GM23248 (cell line): ENCODE measurements around the gene SRSF3. TPM values are rescaled to one million over a fixed set of nuclear protein-coding genes. Genes with fewer than 3 reads are reported as not detected.

Experiments used
- DNase-seq: peaks from one replicate; pipeline ENCODE4 v3.0.0-alpha.2; 2015
- H2AFZ ChIP-seq: fragments of 200-600 bp; sonication (generic); 2 replicates; pipeline ENCODE4 v1.6.1; 2016; ENCODE audit warnings: antibody characterized with exemption
- H3F3A ChIP-seq: fragments of 200-600 bp; sonication (generic); 2 replicates; pipeline ENCODE4 v1.6.1; 2016; ENCODE audit warnings: mild to moderate bottlenecking, antibody characterized with exemption, mixed run types; ENCODE audit not compliant: insufficient read depth
- H3K27ac ChIP-seq: fragments of 200-600 bp; sonication (generic); 2 replicates; pipeline ENCODE4 v1.5.1; 2016; ENCODE audit warnings: mild to moderate bottlenecking
- H3K27me3 ChIP-seq: fragments of 200-600 bp; sonication (generic); replicated peaks from 2 replicates; pipeline ENCODE4 v1.6.1; 2016; ENCODE audit warnings: mild to moderate bottlenecking; ENCODE audit not compliant: insufficient read depth
- H3K36me3 ChIP-seq: fragments of 200-600 bp; sonication (generic); 2 replicates; pipeline ENCODE4 v1.6.1; 2016; ENCODE audit warnings: low read depth, mild to moderate bottlenecking
- H3K4me1 ChIP-seq: fragments of 200-600 bp; sonication (generic); 2 replicates; pipeline ENCODE4 v1.6.1; 2016; ENCODE audit warnings: mild to moderate bottlenecking; ENCODE audit not compliant: insufficient read depth
- H3K4me2 ChIP-seq: fragments of 200-600 bp; sonication (generic); one replicate; pipeline ENCODE4 v1.6.1; 2016; ENCODE audit warnings: mild to moderate bottlenecking; ENCODE audit not compliant: unreplicated experiment
- H3K4me3 ChIP-seq: fragments of 200-600 bp; sonication (generic); 2 replicates; pipeline ENCODE4 v1.5.1; 2016; ENCODE audit warnings: mild to moderate bottlenecking
- H3K79me2 ChIP-seq: fragments of 200-600 bp; sonication (generic); 2 replicates; pipeline ENCODE4 v1.6.1; 2016; ENCODE audit warnings: mild to moderate bottlenecking; ENCODE audit not compliant: insufficient read depth
- H3K9ac ChIP-seq: fragments of 200-600 bp; sonication (generic); 2 replicates; pipeline ENCODE4 v1.6.1; 2016; ENCODE audit warnings: mild to moderate bottlenecking
- H3K9me2 ChIP-seq: fragments of 200-600 bp; sonication (generic); 2 replicates; pipeline ENCODE4 v1.6.1; 2016; ENCODE audit warnings: mixed run types, mild to moderate bottlenecking, moderate library complexity; ENCODE audit not compliant: insufficient read depth
- H3K9me3 ChIP-seq: fragments of 200-600 bp; sonication (generic); one replicate; pipeline ENCODE4 v1.6.1; 2017; ENCODE audit warnings: low read depth
- H4K20me1 ChIP-seq: fragments of 200-600 bp; sonication (generic); 2 replicates; pipeline ENCODE4 v1.6.0; 2016; ENCODE audit not compliant: insufficient read depth
- EZH2 ChIP-seq: fragments of 200-600 bp; sonication (generic); IDR thresholded peaks from 2 replicates; pipeline ENCODE4 v1.6.1; 2018; ENCODE audit warnings: antibody characterized with exemption, mild to moderate bottlenecking; ENCODE audit not compliant: insufficient read depth, poor library complexity, severe bottlenecking
- EZH2phosphoT487 ChIP-seq: fragments of 200-600 bp; sonication (generic); IDR thresholded peaks from 2 replicates; pipeline ENCODE4 v1.6.1; 2018; ENCODE audit warnings: antibody characterized with exemption, moderate library complexity, mild to moderate bottlenecking, low read depth; ENCODE audit not compliant: insufficient read depth
- WGBS, 2 experiments: methylation state at CpG; one replicate each; pipeline ENCODE4 v1.1.6; 2015 to 2017; ENCODE audit warnings: low lambda C conversion rate in 2 of 2, low coverage in 1 of 2; ENCODE audit errors: missing lambda C conversion rate in 2 of 2; 5-methylcytosine and 5-hydroxymethylcytosine counted together
- in situ Hi-C: fragments of 300-500 bp; cut with MboI; formaldehyde crosslinking; loops from 2 replicates; pipeline ENCODE4 v1.15.0; 2020
- polyA plus RNA-seq: library from polyadenylated mRNA; unstranded; fragments of >200 nt; fragmentation: Nextera tagmentation; extraction: Ambion mirVana; gene quantifications from 2 replicates; pipeline ENCODE4 v1.2.1, GENCODE V29; 2016
- total RNA-seq: library from RNA; depleted of rRNA; stranded (reverse); fragments of >200 nt; shearing (Covaris generic); gene quantifications from 2 replicates; pipeline ENCODE4 v1.2.3, GENCODE V29; 2014

SRSF3 gene
- total and polyA plus RNA-seq, 2 experiments from 2014 or later, result 171 to 243 TPM

GRCh38 chr6:36627141-36627540 is 33.0 kb downstream of the SRSF3 start:
- in situ Hi-C loops, result no loop called here
- H3K27me3 ChIP-seq, result no peaks in the 10 kb centered on the region
- 88 to 92% methylated on average over 5 of the region's 5 CpGs for WGBS, 2 experiments
- H3K9me2 ChIP-seq, result no peaks in the 10 kb centered on the region
- no peak overlapping the region for H3K27ac ChIP-seq
- no peaks in the 10 kb centered on the region for H4K20me1 ChIP-seq
- no peak overlapping the region for H3K9ac ChIP-seq
- H3K9me3 ChIP-seq, result no peaks in the 10 kb centered on the region
- H3K4me3 ChIP-seq, result no peak overlapping the region
- no peak for TF ChIP-seq EZH2phosphoT487
- TF ChIP-seq EZH2, result no peak
- no peak overlapping the region for H2AFZ ChIP-seq
- H3K79me2 ChIP-seq, result peaks cover 9% of the 10 kb centered on the region; the same call in 1 of the 2 replicates
- H3K4me2 ChIP-seq, result no peak overlapping the region
- H3K4me1 ChIP-seq, result peaks cover 19% of the 10 kb centered on the region
- no peak for DNase-seq
- H3K36me3 ChIP-seq, result no peaks in the 10 kb centered on the region
- peaks cover 5% of the 10 kb centered on the region for H3F3A ChIP-seq

- no peak overlapping the region for H3K9ac ChIP-seq
- H3K27me3 ChIP-seq, result no peaks in the 10 kb centered on the region
- no peaks in the 10 kb centered on the region for H4K20me1 ChIP-seq
- peaks cover 19% of the 10 kb centered on the region for H3K4me1 ChIP-seq
- 33 to 41% methylated on average over 4 of the region's 4 CpGs for WGBS, 2 experiments
- no peak overlapping the region for H3K27ac ChIP-seq
- H3K79me2 ChIP-seq, result peaks cover 9% of the 10 kb centered on the region; the same call in 1 of the 2 replicates
- peaks cover 5% of the 10 kb centered on the region for H3F3A ChIP-seq
- in situ Hi-C loops, result no loop called here
- H3K36me3 ChIP-seq, result no peaks in the 10 kb centered on the region
- H3K9me3 ChIP-seq, result no peaks in the 10 kb centered on the region
- no peak overlapping the region for H3K4me2 ChIP-seq
- no peak overlapping the region for H2AFZ ChIP-seq
- no peaks in the 10 kb centered on the region for H3K9me2 ChIP-seq
- peak; percentile 51 for DNase-seq
- no peak for TF ChIP-seq EZH2
- no peak overlapping the region for H3K4me3 ChIP-seq
These were observed 33.7 kb downstream of the SRSF3 start for GRCh38 chr6:36627801-36628246.

GRCh38 chr6:36629784-36630183 is 35.6 kb downstream of the SRSF3 start:
- in situ Hi-C loops, result no loop called here

GRCh38 chr6:36631326-36632011 is 37.3 kb downstream of the SRSF3 start:
- TF ChIP-seq EZH2phosphoT487 (no peak), EZH2 (no peak)
- Histone ChIP-seq H3K79me2 (no peaks in the 10 kb centered on the region), H3K9ac (no peak overlapping the region), H3K27ac (no peak overlapping the region), H3K4me3 (no peak overlapping the region), H2AFZ (no peak overlapping the region), H3F3A (no peaks in the 10 kb centered on the region), H3K4me1 (no peaks in the 10 kb centered on the region), H3K4me2 (no peak overlapping the region), H3K9me2 (no peaks in the 10 kb centered on the region), H3K27me3 (no peaks in the 10 kb centered on the region), H3K9me3 (no peaks in the 10 kb centered on the region), H3K36me3 (no peaks in the 10 kb centered on the region), H4K20me1 (no peaks in the 10 kb centered on the region)
- DNase-seq, result no peak
- in situ Hi-C loops, result no loop called here
- 90 to 93% methylated on average over 14 of the region's 14 CpGs for WGBS, 2 experiments

More at GRCh38 chr6:36629784-36630183, 35.6 kb downstream of the SRSF3 start:
- no peak overlapping the region for H3K4me2 ChIP-seq
- no peak overlapping the region for H2AFZ ChIP-seq
- H3K27ac ChIP-seq, result no peak overlapping the region
- DNase-seq, result no peak
- peaks cover 8% of the 10 kb centered on the region for H3K4me1 ChIP-seq
- H3K79me2 ChIP-seq, result no peaks in the 10 kb centered on the region
- H3K36me3 ChIP-seq, result no peaks in the 10 kb centered on the region
- H3K9me2 ChIP-seq, result no peaks in the 10 kb centered on the region
- TF ChIP-seq EZH2phosphoT487 (no peak), EZH2 (no peak)
- no peak overlapping the region for H3K9ac ChIP-seq
- 92 to 97% methylated on average over 11 of the region's 11 CpGs for WGBS, 2 experiments
- H3K4me3 ChIP-seq, result no peak overlapping the region
- H3F3A ChIP-seq, result peaks cover 5% of the 10 kb centered on the region
- H3K9me3 ChIP-seq, result no peaks in the 10 kb centered on the region
- H4K20me1 ChIP-seq, result no peaks in the 10 kb centered on the region
- no peaks in the 10 kb centered on the region for H3K27me3 ChIP-seq
